Lower leg skin (tissue), 3 donors: Measurements from ENCODE around the gene HMGCL.

Experiments
- POLR2A ChIP-seq, 2 donors: fragments of 450-650 bp; IDR thresholded peaks; one replicate each; pipeline ENCODE4 v1.6.1; 2016 to 2017; ENCODE audit warnings: antibody characterized with exemption in 2 of 2, mild to moderate bottlenecking in 1 of 2, moderate library complexity in 1 of 2
- TF ChIP-seq, protein P1 (sequence below), 3 donors: fragments of 450-650 bp; IDR thresholded peaks; one replicate each; pipeline ENCODE4 v1.5.1; 2016; ENCODE audit warnings: antibody characterized with exemption in 3 of 3, mild to moderate bottlenecking in 3 of 3, moderate library complexity in 2 of 3

DNA sequence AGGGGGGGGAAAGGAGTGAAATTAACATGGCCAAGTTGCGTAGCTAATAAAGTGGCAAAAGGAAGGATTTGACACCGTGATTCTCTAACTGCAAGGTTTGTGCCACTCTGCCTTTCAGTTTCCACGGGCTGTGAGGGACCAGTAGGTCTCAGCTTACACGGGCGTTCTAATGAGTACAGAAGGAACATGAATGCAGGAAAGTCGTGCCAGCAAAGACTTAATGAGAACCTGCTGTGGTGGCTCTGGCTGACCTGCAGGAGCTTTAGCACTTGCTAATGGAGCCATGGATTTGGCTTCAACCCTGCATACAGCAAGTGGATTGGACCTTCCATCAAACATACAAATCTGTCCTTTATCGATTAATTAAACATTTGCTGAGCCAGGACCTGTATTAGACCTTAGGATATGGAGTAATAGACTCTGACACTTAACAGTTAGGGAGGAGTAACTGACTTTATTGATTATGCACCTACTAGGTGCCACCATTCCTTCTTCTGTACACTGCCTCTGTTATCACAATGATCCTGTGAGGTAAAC lies 62.1 kb downstream of the HMGCL start:
- TF ChIP-seq, protein P1, sequence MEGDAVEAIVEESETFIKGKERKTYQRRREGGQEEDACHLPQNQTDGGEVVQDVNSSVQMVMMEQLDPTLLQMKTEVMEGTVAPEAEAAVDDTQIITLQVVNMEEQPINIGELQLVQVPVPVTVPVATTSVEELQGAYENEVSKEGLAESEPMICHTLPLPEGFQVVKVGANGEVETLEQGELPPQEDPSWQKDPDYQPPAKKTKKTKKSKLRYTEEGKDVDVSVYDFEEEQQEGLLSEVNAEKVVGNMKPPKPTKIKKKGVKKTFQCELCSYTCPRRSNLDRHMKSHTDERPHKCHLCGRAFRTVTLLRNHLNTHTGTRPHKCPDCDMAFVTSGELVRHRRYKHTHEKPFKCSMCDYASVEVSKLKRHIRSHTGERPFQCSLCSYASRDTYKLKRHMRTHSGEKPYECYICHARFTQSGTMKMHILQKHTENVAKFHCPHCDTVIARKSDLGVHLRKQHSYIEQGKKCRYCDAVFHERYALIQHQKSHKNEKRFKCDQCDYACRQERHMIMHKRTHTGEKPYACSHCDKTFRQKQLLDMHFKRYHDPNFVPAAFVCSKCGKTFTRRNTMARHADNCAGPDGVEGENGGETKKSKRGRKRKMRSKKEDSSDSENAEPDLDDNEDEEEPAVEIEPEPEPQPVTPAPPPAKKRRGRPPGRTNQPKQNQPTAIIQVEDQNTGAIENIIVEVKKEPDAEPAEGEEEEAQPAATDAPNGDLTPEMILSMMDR (IDR thresholded peaks at IDR 0.05) = no peak
- TF ChIP-seq POLR2A (IDR thresholded peaks at IDR 0.05) = no peak
